Measurements from ENCODE around the gene POLR1C.
A peak's percentile ranks its signal among the peaks of the same experiment; 100 is the strongest.
"Not testable (repeated sequence)": the region's sequence is repeated elsewhere in the genome, so short reads cannot be mapped to it uniquely, and the experiment has no call there.

The POLR1C gene

GRCh38 chr6:43516697-43517504 lies at the start of gene POLR1C, which contains the start of gene YIPF3:
POLR1C (plus strand) TSS chr6:43517089; CDS start chr6:43517110, 21 bp downstream.
YIPF3 (minus strand) TSS chr6:43516926; CDS start chr6:43516807, 119 bp downstream.
- peak; percentile 98 for DNase-seq (ENCODE audit: low spot score)

- not testable (repeated sequence) for DNase-seq (ENCODE audit: low spot score)
These were observed 49.6 kb upstream of the POLR1C start for GRCh38 chr6:43467265-43467664.

- DNase-seq (ENCODE audit: low spot score), result no peak
These were observed 49.1 kb upstream of the POLR1C start for GRCh38 chr6:43467752-43468151.

- no peak for DNase-seq (ENCODE audit: low spot score)
These were observed 48.6 kb upstream of the POLR1C start for GRCh38 chr6:43468240-43468639.

- no peak for DNase-seq (ENCODE audit: low spot score)
These were observed 47.9 kb upstream of the POLR1C start for GRCh38 chr6:43468748-43469681.

- no peak for DNase-seq (ENCODE audit: low spot score)
These were observed 46.9 kb upstream of the POLR1C start for GRCh38 chr6:43469947-43470346.

GRCh38 chr6:43471399-43471798 lies 45.5 kb upstream of the POLR1C start:
- no peak for DNase-seq (ENCODE audit: low spot score)

GRCh38 chr6:43472515-43472914 lies 44.4 kb upstream of the POLR1C start:
- DNase-seq (ENCODE audit: low spot score), result no peak

GRCh38 chr6:43475516-43475915 lies 41.4 kb upstream of the POLR1C start:
- no peak for DNase-seq (ENCODE audit: low spot score)

GRCh38 chr6:43476746-43477145 lies 40.1 kb upstream of the POLR1C start:
- DNase-seq (ENCODE audit: low spot score), result no peak

GRCh38 chr6:43477235-43478007 lies 39.5 kb upstream of the POLR1C start, which contains the start of gene TJAP1:
TJAP1 (plus strand) TSS chr6:43477570; CDS start chr6:43499002, 21,432 bp downstream.
- DNase-seq (ENCODE audit: low spot score), result peak; percentile 86

GRCh38 chr6:43478008-43478372 lies 38.9 kb upstream of the POLR1C start:
- DNase-seq (ENCODE audit: low spot score), result no peak

GRCh38 chr6:43481075-43481474 lies 35.8 kb upstream of the POLR1C start:
- peak; percentile 36 for DNase-seq (ENCODE audit: low spot score)

GRCh38 chr6:43481591-43482236 lies 35.2 kb upstream of the POLR1C start:
- peak; percentile 75 for DNase-seq (ENCODE audit: low spot score)

- peak; percentile 39 for DNase-seq (ENCODE audit: low spot score)
These were observed 28.1 kb upstream of the POLR1C start for GRCh38 chr6:43488667-43489276.

GRCh38 chr6:43489277-43490072 lies 27.4 kb upstream of the POLR1C start:
- no peak for DNase-seq (ENCODE audit: low spot score)

- no peak for DNase-seq (ENCODE audit: low spot score)
These were observed 26.4 kb upstream of the POLR1C start for GRCh38 chr6:43490523-43490939.

- peak; percentile 56 for DNase-seq (ENCODE audit: low spot score)
These were observed 24.9 kb upstream of the POLR1C start for GRCh38 chr6:43491750-43492661.

- no peak for DNase-seq (ENCODE audit: low spot score)
These were observed 24.2 kb upstream of the POLR1C start for GRCh38 chr6:43492673-43493072.
